HG03135 (cell line): ENCODE results near the gene ARHGAP29.
A peak's percentile ranks its signal among the peaks of the same experiment; 100 is the strongest.

Experiments
- ATAC-seq: cut with Tn5 transposase; IDR thresholded peaks from one replicate; pipeline ENCODE4 v1.9.1; 2021; ENCODE audit warnings: mild to moderate bottlenecking, moderate library complexity; ENCODE audit not compliant: unreplicated experiment

ARHGAP29 gene

GRCh38 chr1:94237291-94238226 is at the start of gene ARHGAP29:
ARHGAP29 (minus strand) TSS chr1:94237584; CDS start chr1:94231611, 5,973 bp downstream.
- ATAC-seq: peak; percentile 78

- no peak for ATAC-seq
These were observed 49.6 kb upstream of the ARHGAP29 start for GRCh38 chr1:94286864-94287437.

GRCh38 chr1:94285031-94285654 is 47.8 kb upstream of the ARHGAP29 start:
- no peak for ATAC-seq

- ATAC-seq: no peak
These were observed 47.1 kb upstream of the ARHGAP29 start for GRCh38 chr1:94284476-94284875.

GRCh38 chr1:94283462-94283861 is 46.1 kb upstream of the ARHGAP29 start:
- no peak for ATAC-seq

- no peak for ATAC-seq
These were observed 44.8 kb upstream of the ARHGAP29 start for GRCh38 chr1:94282143-94282711.

- ATAC-seq: no peak
These were observed 44.2 kb upstream of the ARHGAP29 start for GRCh38 chr1:94281361-94282142.

- ATAC-seq: no peak
These were observed 43.2 kb upstream of the ARHGAP29 start for GRCh38 chr1:94280541-94280940.

GRCh38 chr1:94279462-94279861 is 42.1 kb upstream of the ARHGAP29 start:
- ATAC-seq: no peak

- ATAC-seq: no peak
These were observed 41.7 kb upstream of the ARHGAP29 start for GRCh38 chr1:94279038-94279437.

GRCh38 chr1:94276988-94277434 is 39.6 kb upstream of the ARHGAP29 start:
- ATAC-seq: no peak

GRCh38 chr1:94275083-94275482 is 37.7 kb upstream of the ARHGAP29 start:
- no peak for ATAC-seq

- ATAC-seq: no peak
These were observed 37.2 kb upstream of the ARHGAP29 start for GRCh38 chr1:94274561-94274960.

GRCh38 chr1:94273111-94273510 is 35.7 kb upstream of the ARHGAP29 start:
- ATAC-seq: no peak

GRCh38 chr1:94272388-94272787 is 35.0 kb upstream of the ARHGAP29 start:
- ATAC-seq: no peak

- ATAC-seq: no peak
These were observed 34.0 kb upstream of the ARHGAP29 start for GRCh38 chr1:94271373-94271772.

GRCh38 chr1:94270801-94271203 is 33.4 kb upstream of the ARHGAP29 start:
- ATAC-seq: no peak

- ATAC-seq: no peak
These were observed 32.5 kb upstream of the ARHGAP29 start for GRCh38 chr1:94269921-94270320.

- ATAC-seq: no peak
These were observed 28.5 kb upstream of the ARHGAP29 start for GRCh38 chr1:94265906-94266305.

GRCh38 chr1:94265011-94265422 is 27.6 kb upstream of the ARHGAP29 start:
- ATAC-seq: no peak
